GM12878 (cell line): Measurements from ENCODE around the gene KCNJ13. TPM values are rescaled to one million over a fixed set of nuclear protein-coding genes. Genes with fewer than 3 reads are reported as not detected.

Experiments
- ATAC-seq: fragments of 200-7000 bp; cut with Tn5 transposase; 3 replicates; pipeline ENCODE4 v1.9.1; 2020; ENCODE audit warnings: mild to moderate bottlenecking, moderate library complexity
- Bru-seq: library from RNA; stranded (reverse); fragments of 400-500 nt; gene quantifications from one replicate; lab custom pipeline; 2021; lab: Mats Ljungman, UMichigan
- BruChase-seq, 2 experiments: library from RNA; stranded (reverse); fragments of 400-500 nt; gene quantifications; one replicate each; lab custom pipeline; 2021; lab: Mats Ljungman, UMichigan
- BruUV-seq: library from RNA; stranded (reverse); fragments of 400-500 nt; replicated peaks from 2 replicates; lab custom pipeline; 2021; lab: Mats Ljungman, UMichigan
- CTCF ChIA-PET: fragments of 300-600 bp; sonication (Branson Sonifier 250); formaldehyde crosslinking; extraction: SDS; loops from one replicate; lab custom pipeline; 2021; ENCODE audit warnings: inconsistent platforms; lab: Yijun Ruan, JAX
- POLR2A ChIA-PET: fragments of 350-600 bp; formaldehyde crosslinking; extraction: SDS; loops from one replicate; lab custom pipeline; 2021; ENCODE audit warnings: inconsistent platforms; lab: Charles Lee
- RAD21 ChIA-PET: fragments of 300-600 bp; sonication (Branson Sonifier 250); formaldehyde crosslinking; loops from one replicate; lab custom pipeline; 2023; ENCODE audit warnings: antibody characterized with exemption; ENCODE audit not compliant: unreplicated experiment; lab: Charles Lee
- SMC1A ChIA-PET: fragments of 300-600 bp; sonication (Branson Sonifier 250); formaldehyde crosslinking; loops from one replicate; lab custom pipeline; 2023; ENCODE audit not compliant: unreplicated experiment, uncharacterized antibody; lab: Charles Lee
- DNase-seq: peaks from one replicate; pipeline ENCODE4 v3.0.0-alpha.2; 2011; ENCODE audit warnings: low read depth, low spot score
- FAIRE-seq: peaks from 3 replicates; lab custom pipeline; 2011; peaks lifted over from hg19 to GRCh38; lab: Jason Lieb, UNC
- H2AFZ ChIP-seq: 2 replicates; pipeline ENCODE4 v1.6.0; 2011; ENCODE audit warnings: low read depth, low read length, control low read depth; ENCODE audit not compliant: control insufficient read depth
- H3K27ac ChIP-seq: 2 replicates; pipeline ENCODE4 v1.5.1; 2011; ENCODE audit warnings: control low read depth; ENCODE audit not compliant: control insufficient read depth, insufficient read depth
- H3K27me3 ChIP-seq, 2 experiments: replicated peaks in 1 of 2; 2 replicates each; pipeline versions ENCODE4 v1.6.0 to v1.6.1; 2011; ENCODE audit warnings: low read length in 1 of 2; ENCODE audit not compliant: control insufficient read depth in 2 of 2, insufficient read depth in 2 of 2
- H3K36me3 ChIP-seq, 2 experiments: 2 replicates each; pipeline ENCODE4 v1.5.1; 2011; ENCODE audit warnings: low read length in 1 of 2; ENCODE audit not compliant: control insufficient read depth in 2 of 2, insufficient read depth in 2 of 2
- H3K4me1 ChIP-seq: 2 replicates; pipeline ENCODE4 v1.6.1; 2011; ENCODE audit warnings: mild to moderate bottlenecking, low read length, moderate library complexity, mixed read lengths; ENCODE audit not compliant: control insufficient read depth, insufficient read depth
- H3K4me2 ChIP-seq: 2 replicates; pipeline ENCODE4 v1.6.0; 2011; ENCODE audit warnings: control low read depth; ENCODE audit not compliant: control insufficient read depth, insufficient read depth
- H3K4me3 ChIP-seq: fragments of 200-600 bp; sonication (generic); 2 replicates; pipeline ENCODE4 v1.5.1; 2016
- H3K79me2 ChIP-seq: 2 replicates; pipeline ENCODE4 v1.6.0; 2011; ENCODE audit warnings: low read length; ENCODE audit not compliant: control insufficient read depth, insufficient read depth
- H3K9ac ChIP-seq: 2 replicates; pipeline ENCODE4 v1.8.0; 2011; ENCODE audit warnings: low read length, control low read depth, mixed read lengths; ENCODE audit not compliant: control insufficient read depth, insufficient read depth
- H3K9me3 ChIP-seq: replicated peaks from 3 replicates; pipeline ENCODE4 v1.5.1; 2011; ENCODE audit warnings: mild to moderate bottlenecking, low read length; ENCODE audit not compliant: control insufficient read depth, insufficient read depth
- H4K20me1 ChIP-seq: 2 replicates; pipeline ENCODE4 v1.6.0; 2011; ENCODE audit not compliant: control insufficient read depth, insufficient read depth
- WGBS: methylation state at CpG from one replicate; pipeline ENCODE4 v1.1.6; 2016; ENCODE audit warnings: low lambda C conversion rate; ENCODE audit not compliant: insufficient replicate concordance, insufficient coverage; ENCODE audit errors: missing lambda C conversion rate; 5-methylcytosine and 5-hydroxymethylcytosine counted together
- in situ Hi-C: fragments of 300-500 bp; cut with MboI; formaldehyde crosslinking; loops from 9 replicates; pipeline ENCODE4 v1.14.3; 2018; ENCODE audit warnings: mixed read lengths
- intact Hi-C: fragments of 100-400 bp; cut with micrococcal nuclease; formaldehyde crosslinking; loops from one replicate; pipeline ENCODE4 v1.14.2; 2022; ENCODE audit not compliant: unreplicated experiment
- long read RNA-seq, 2 experiments: library from polyadenylated mRNA; unstranded; transcript quantifications; one replicate each; pipeline ENCODE4 v2.0.0, GENCODE V29; 2019 to 2020
- polyA minus RNA-seq, 3 experiments: library from RNA; depleted of rRNA, polyadenylated mRNA; stranded (reverse); fragments of >200 nt; gene quantifications; 2 replicates each; pipeline ENCODE4 v1.2.3, GENCODE V29; 2011
- polyA plus RNA-seq, 11 experiments: library from polyadenylated mRNA; depleted of rRNA in 4 of 11; unstranded in 6 of 11; stranded (reverse) in 5 of 11; fragments of >200 nt; fragmentation: Nextera tagmentation in 4 of 11; fragmentation: Illumina TruSeq in 1 of 11; extraction: Ambion mirVana in 4 of 11; extraction: Trizol in 1 of 11; gene quantifications; 1 replicate in 1 of 11; 2 replicates in 10 of 11; pipeline versions ENCODE4 v1.2.1 to v1.2.3, GENCODE V29; 2011 to 2016; ENCODE audit warnings: inconsistent platforms in 2 of 11, missing spikeins in 2 of 11, low read depth in 1 of 11
- total RNA-seq, 4 experiments: library from RNA; depleted of rRNA in 3 of 4; stranded (reverse); fragments of >200 nt in 3 of 4; fragmentation: Illumina TruSeq in 1 of 4; extraction: Trizol in 1 of 4; gene quantifications; 2 replicates each; pipeline versions ENCODE4 v1.2.1 to v1.2.3, GENCODE V29; 2013 to 2021
- TF ChIP-seq, protein P1 (sequence below): IDR thresholded peaks from 2 replicates; pipeline ENCODE4 v1.6.1; 2011; ENCODE audit warnings: mild to moderate bottlenecking, low read depth, low read length, moderate library complexity; ENCODE audit not compliant: insufficient replicate concordance

Gene KCNJ13
- total RNA-seq (2013; cell fraction: nucleolus; rRNA removed): not detected in 2 replicates
- not detected in 2 replicates for total RNA-seq (2014; rRNA removed)
- total RNA-seq (2014; rRNA removed; fragmentation: Illumina TruSeq; extraction: Trizol): not detected in 2 replicates
- not detected in 2 replicates for total RNA-seq (2021)
- 0.98 TPM for polyA plus RNA-seq (2011; ENCODE audit: low read depth)
- polyA plus RNA-seq (2011; rRNA removed): not detected in 2 replicates
- not detected in 2 replicates for polyA plus RNA-seq (2011; cell fraction: cytosol; rRNA removed)
- not detected in 2 replicates for polyA plus RNA-seq (2011; cell fraction: nucleus; rRNA removed)
- polyA plus RNA-seq (2012): 0.05 and 0.11 TPM in 2 replicates
- not detected in 2 replicates for polyA plus RNA-seq (2014; fragmentation: Illumina TruSeq; extraction: Trizol)
- under 1 TPM in 1 of 2 experiments, not detected in 1; 0.24 TPM for polyA plus RNA-seq (2014; fragmentation: Nextera tagmentation; extraction: Ambion mirVana)
- not detected in 2 replicates for polyA plus RNA-seq (2014; rRNA removed)
- polyA plus RNA-seq (2016; fragmentation: Nextera tagmentation; extraction: Ambion mirVana): under 1 TPM; 0.29 to 0.68 TPM
- polyA minus RNA-seq (2011; rRNA and poly(A)+ RNA removed): not detected in 2 replicates
- not detected in 2 replicates for polyA minus RNA-seq (2011; cell fraction: cytosol; rRNA and poly(A)+ RNA removed)
- not detected in 2 replicates for polyA minus RNA-seq (2011; cell fraction: nucleus; rRNA and poly(A)+ RNA removed)
- percentile 18 among the genes with signal in this experiment for Bru-seq, nascent RNA
- BruChase-seq, experiment 1, labeled RNA remaining after a 6-hour chase: not detected
- BruChase-seq, experiment 2, labeled RNA remaining after a 2-hour chase: percentile 8 among the genes with signal in this experiment
- long read RNA-seq, experiment 1: 0 reads
- long read RNA-seq, experiment 2, partial matches to known transcripts: 0 of 1 reads
- long read RNA-seq, experiment 2, other reads (novel, unspliced or antisense): 1 of 1 reads

DNA sequence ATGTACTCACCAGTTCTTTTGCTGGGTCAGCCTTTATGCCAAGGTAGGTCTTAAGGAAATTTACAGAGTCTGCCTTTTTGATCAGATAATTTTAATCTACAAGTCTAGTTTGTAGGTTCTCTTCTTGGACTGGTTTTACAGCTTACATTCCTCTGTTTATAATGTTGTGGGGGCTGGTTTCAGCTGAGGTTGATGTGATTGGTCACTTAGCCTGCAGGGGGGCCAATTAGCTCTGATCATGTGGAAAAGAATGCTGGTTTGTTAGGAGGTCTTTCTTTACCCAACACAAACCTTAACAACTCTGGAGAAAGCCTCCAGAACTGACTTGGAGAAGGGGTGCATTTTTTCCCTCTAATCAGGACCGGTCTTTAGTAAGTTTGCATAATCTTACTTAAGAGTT, at the start of gene KCNJ13:
Gene KCNJ13, minus strand, starts transcription at position 131 of the 400 bp plus-strand sequence. CDS start 5,203 bp downstream, outside the sequence.
- CTCF ChIA-PET: no interaction called here
- ATAC-seq: no peak
- no peak for DNase-seq
- FAIRE-seq: no peak
- in situ Hi-C loops: no loop called here
- no peak within 1 kb of the TSS for H3K4me3 ChIP-seq
- RAD21 ChIA-PET: interaction anchor here (0.8 kb wide), 1 partner anchor 14 kb away, joined by 3 read pairs; no protein-coding TSS in a partner anchor
- no peak within 1 kb of the TSS for H3K4me2 ChIP-seq
- TF ChIP-seq, protein P1, sequence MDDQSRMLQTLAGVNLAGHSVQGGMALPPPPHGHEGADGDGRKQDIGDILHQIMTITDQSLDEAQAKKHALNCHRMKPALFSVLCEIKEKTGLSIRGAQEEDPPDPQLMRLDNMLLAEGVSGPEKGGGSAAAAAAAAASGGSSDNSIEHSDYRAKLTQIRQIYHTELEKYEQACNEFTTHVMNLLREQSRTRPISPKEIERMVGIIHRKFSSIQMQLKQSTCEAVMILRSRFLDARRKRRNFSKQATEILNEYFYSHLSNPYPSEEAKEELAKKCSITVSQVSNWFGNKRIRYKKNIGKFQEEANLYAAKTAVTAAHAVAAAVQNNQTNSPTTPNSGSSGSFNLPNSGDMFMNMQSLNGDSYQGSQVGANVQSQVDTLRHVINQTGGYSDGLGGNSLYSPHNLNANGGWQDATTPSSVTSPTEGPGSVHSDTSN: no peak
- TF ChIP-seq, all 136 proteins: peak for 0
- SMC1A ChIA-PET: interaction anchor here (2.7 kb wide), 1 partner anchor 14 kb away, joined by 10 read pairs; no protein-coding TSS in a partner anchor
- no peak within 1 kb of the TSS for H3K9ac ChIP-seq
- H4K20me1 ChIP-seq: no peaks in the 10 kb centered on the region
- H3K27ac ChIP-seq: no peak within 1 kb of the TSS
- H3K36me3 ChIP-seq: no peaks in the 10 kb centered on the region; a peak in 1 of 4 replicates
- H3K27me3 ChIP-seq: no peaks in the 10 kb centered on the region
- H3K79me2 ChIP-seq: no peaks in the 10 kb centered on the region
- H2AFZ ChIP-seq: no peak within 1 kb of the TSS
- BruUV-seq: no TSS peak
- POLR2A ChIA-PET: no interaction called here
- 100% methylated on average over 1 of the region's 1 CpG for WGBS
- no peaks in the 10 kb centered on the region for H3K9me3 ChIP-seq
- intact Hi-C loops: no loop called here
- H3K4me1 ChIP-seq: peaks cover 12% of the 10 kb centered on the region
